PC-9 (cell line): Measurements from ENCODE around the gene COG4. TPM values are rescaled to one million over a fixed set of nuclear protein-coding genes. Genes with fewer than 3 reads are reported as not detected.

Source experiments
- BruUV-seq: library from RNA; stranded (reverse); fragments of 400-500 nt; replicated peaks from 2 replicates; lab custom pipeline; 2021; lab: Mats Ljungman, UMichigan
- CTCF ChIA-PET: fragments of 300-600 bp; sonication (Branson Sonifier 250); formaldehyde crosslinking; loops from one replicate; lab custom pipeline; 2022; ENCODE audit warnings: antibody characterized with exemption; lab: Charles Lee
- POLR2A ChIA-PET: fragments of 300-600 bp; sonication (Branson Sonifier 250); formaldehyde crosslinking; loops from one replicate; lab custom pipeline; 2022; ENCODE audit warnings: antibody characterized with exemption; ENCODE audit not compliant: unreplicated experiment; lab: Charles Lee
- DNase-seq, 2 experiments: peaks; one replicate each; pipeline versions ENCODE4 v3.0.0 to v3.0.0-alpha.2; 2015 to 2022; ENCODE audit warnings: mixed read lengths in 1 of 2
- H2AFZ ChIP-seq: fragments of 200-600 bp; sonication (generic); 2 replicates; pipeline ENCODE4 v1.8.1; 2017; ENCODE audit warnings: antibody characterized with exemption
- H3F3A ChIP-seq: fragments of 200-600 bp; sonication (generic); 2 replicates; pipeline ENCODE4 v1.8.1; 2017; ENCODE audit warnings: antibody characterized with exemption, mild to moderate bottlenecking, low read depth; ENCODE audit not compliant: insufficient read depth
- H3K27ac ChIP-seq: fragments of 200-600 bp; sonication (generic); 2 replicates; pipeline ENCODE4 v1.6.1; 2016; ENCODE audit warnings: mixed run types
- H3K27me3 ChIP-seq: fragments of 200-600 bp; sonication (generic); 2 replicates; pipeline ENCODE4 v1.6.1; 2016; ENCODE audit warnings: low read depth, mixed run types; ENCODE audit not compliant: insufficient read depth
- H3K36me3 ChIP-seq: fragments of 200-600 bp; sonication (generic); 2 replicates; pipeline ENCODE4 v1.6.1; 2016; ENCODE audit warnings: low read depth, mixed run types
- H3K4me1 ChIP-seq: fragments of 200-600 bp; sonication (generic); replicated peaks from 2 replicates; pipeline ENCODE4 v1.6.1; 2016; ENCODE audit warnings: mixed run types; ENCODE audit not compliant: insufficient read depth
- H3K4me2 ChIP-seq: fragments of 200-600 bp; sonication (generic); 2 replicates; pipeline ENCODE4 v1.6.1; 2017; ENCODE audit warnings: mixed run types
- H3K4me3 ChIP-seq: fragments of 200-600 bp; sonication (generic); 2 replicates; pipeline ENCODE4 v1.6.1; 2016; ENCODE audit warnings: mixed run types
- H3K79me2 ChIP-seq: fragments of 200-600 bp; sonication (generic); 2 replicates; pipeline ENCODE4 v1.6.1; 2017; ENCODE audit warnings: low read depth, mixed run types
- H3K9me2 ChIP-seq: fragments of 200-600 bp; sonication (generic); 2 replicates; pipeline ENCODE4 v1.8.1; 2017; ENCODE audit warnings: mild to moderate bottlenecking; ENCODE audit not compliant: insufficient read depth
- H3K9me3 ChIP-seq: fragments of 200-600 bp; sonication (generic); 2 replicates; pipeline ENCODE4 v1.8.1; 2016; ENCODE audit warnings: low read depth; ENCODE audit not compliant: insufficient read depth
- H4K20me1 ChIP-seq: fragments of 200-600 bp; sonication (generic); 2 replicates; pipeline ENCODE4 v1.8.1; 2017; ENCODE audit not compliant: insufficient read depth
- EZH2 ChIP-seq: fragments of 200-600 bp; sonication (generic); IDR thresholded peaks from 2 replicates; pipeline ENCODE4 v1.8.0; 2017; ENCODE audit warnings: antibody characterized with exemption, low read depth
- intact Hi-C: fragments of 100-400 bp; cut with micrococcal nuclease; formaldehyde crosslinking; loops from one replicate; pipeline ENCODE4 v1.10.0; 2022; ENCODE audit not compliant: unreplicated experiment
- total RNA-seq: library from RNA; stranded (reverse); gene quantifications from 2 replicates; pipeline ENCODE4 v1.2.3, GENCODE V29; 2021
- TF ChIP-seq, protein P1 (sequence below): fragments of 200-600 bp; sonication (generic); conservative IDR thresholded peaks from 2 replicates; pipeline ENCODE4 v1.6.1; 2017; ENCODE audit warnings: mixed run types, antibody characterized with exemption, mild to moderate bottlenecking, moderate library complexity

Gene COG4
- total RNA-seq, 1 experiment from 2014 or later: 61.1 TPM

DNA sequence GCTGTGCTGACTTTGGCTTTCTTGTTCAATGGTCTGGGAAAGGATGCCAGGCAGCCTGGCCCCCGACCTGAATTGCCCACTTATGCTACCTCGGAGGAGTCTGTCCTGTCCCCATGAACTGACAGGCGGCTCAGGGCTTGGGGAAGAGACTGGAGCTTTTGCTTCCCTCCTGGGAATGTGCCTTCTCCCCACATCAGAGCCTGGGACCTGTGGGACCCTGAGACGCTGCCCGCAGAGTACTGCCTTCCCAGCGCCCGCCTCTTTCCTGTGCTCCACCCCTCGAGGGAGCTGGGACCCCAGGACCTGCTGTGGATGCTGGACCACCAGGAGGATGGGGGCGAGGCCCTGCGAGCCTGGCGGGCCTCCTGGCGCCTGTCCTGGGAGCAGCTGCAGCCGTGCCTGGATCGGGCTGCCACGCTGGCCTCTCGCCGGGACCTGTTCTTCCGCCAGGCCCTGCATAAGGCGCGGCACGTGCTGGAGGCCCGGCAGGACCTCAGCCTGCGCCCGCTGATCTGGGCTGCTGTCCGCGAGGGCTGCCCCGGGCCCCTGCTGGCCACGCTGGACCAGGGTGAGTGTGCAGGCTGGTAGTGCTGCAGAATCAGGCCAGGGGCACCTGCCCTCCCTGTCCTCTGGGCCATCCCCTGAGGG, 50.4 kb downstream of the COG4 start:
- POLR2A ChIA-PET: no interaction called here

DNA sequence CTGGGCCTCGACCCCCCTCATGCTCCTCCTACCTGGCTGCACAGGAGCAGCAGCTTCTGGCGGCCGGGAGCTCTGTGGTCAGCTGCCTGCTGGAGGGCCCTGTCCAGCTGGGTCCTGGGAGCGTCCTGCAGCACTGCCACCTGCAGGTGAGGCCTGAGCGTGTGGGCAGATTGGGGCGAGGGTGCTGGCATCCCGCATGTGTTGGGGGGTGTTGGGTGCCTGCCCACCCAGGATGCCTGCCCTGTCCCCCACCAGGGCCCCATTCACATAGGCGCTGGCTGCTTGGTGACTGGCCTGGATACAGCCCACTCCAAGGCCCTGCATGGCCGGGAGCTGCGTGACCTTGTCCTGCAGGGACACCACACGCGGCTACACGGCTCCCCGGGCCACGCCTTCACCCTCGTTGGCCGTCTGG, 52.4 kb downstream of the COG4 start:
- H3K4me2 ChIP-seq: no peak overlapping the region
- H3K36me3 ChIP-seq: no peaks in the 10 kb centered on the region
- no TSS peak for BruUV-seq
- intact Hi-C loops: loop anchor here (5.0 kb wide), 1 partner anchor 74 kb away; no protein-coding TSS in a partner anchor
- TF ChIP-seq EZH2: no peak
- TF ChIP-seq, protein P1, sequence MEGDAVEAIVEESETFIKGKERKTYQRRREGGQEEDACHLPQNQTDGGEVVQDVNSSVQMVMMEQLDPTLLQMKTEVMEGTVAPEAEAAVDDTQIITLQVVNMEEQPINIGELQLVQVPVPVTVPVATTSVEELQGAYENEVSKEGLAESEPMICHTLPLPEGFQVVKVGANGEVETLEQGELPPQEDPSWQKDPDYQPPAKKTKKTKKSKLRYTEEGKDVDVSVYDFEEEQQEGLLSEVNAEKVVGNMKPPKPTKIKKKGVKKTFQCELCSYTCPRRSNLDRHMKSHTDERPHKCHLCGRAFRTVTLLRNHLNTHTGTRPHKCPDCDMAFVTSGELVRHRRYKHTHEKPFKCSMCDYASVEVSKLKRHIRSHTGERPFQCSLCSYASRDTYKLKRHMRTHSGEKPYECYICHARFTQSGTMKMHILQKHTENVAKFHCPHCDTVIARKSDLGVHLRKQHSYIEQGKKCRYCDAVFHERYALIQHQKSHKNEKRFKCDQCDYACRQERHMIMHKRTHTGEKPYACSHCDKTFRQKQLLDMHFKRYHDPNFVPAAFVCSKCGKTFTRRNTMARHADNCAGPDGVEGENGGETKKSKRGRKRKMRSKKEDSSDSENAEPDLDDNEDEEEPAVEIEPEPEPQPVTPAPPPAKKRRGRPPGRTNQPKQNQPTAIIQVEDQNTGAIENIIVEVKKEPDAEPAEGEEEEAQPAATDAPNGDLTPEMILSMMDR: peak; percentile 58
- H4K20me1 ChIP-seq: no peaks in the 10 kb centered on the region
- no peaks in the 10 kb centered on the region for H3K27me3 ChIP-seq
- CTCF ChIA-PET: interaction anchor here (0.6 kb wide), 1 partner anchor 101 kb away, joined by 4 read pairs; no protein-coding TSS in a partner anchor
- H3K4me1 ChIP-seq: peaks cover 12% of the 10 kb centered on the region
- no peak overlapping the region for H3K4me3 ChIP-seq
- no peaks in the 10 kb centered on the region for H3K9me3 ChIP-seq
- H3K9me2 ChIP-seq: no peaks in the 10 kb centered on the region
- POLR2A ChIA-PET: interaction anchor here (0.6 kb wide), 1 partner anchor 89 kb away, joined by 8 read pairs; no protein-coding TSS in a partner anchor
- no peak overlapping the region for H3K27ac ChIP-seq
- no peaks in the 10 kb centered on the region for H3K79me2 ChIP-seq
- H3F3A ChIP-seq: peaks cover 3% of the 10 kb centered on the region; the same call in 1 of the 2 replicates
- DNase-seq: peak in 1 of 2 experiments; percentile 37
- H2AFZ ChIP-seq: no peak overlapping the region

More for the DNA sequence above, 50.4 kb downstream of the COG4 start:
- CTCF ChIA-PET: interaction anchor here (0.5 kb wide), 1 partner anchor 180 kb away, joined by 12 read pairs; no protein-coding TSS in a partner anchor
- no peaks in the 10 kb centered on the region for H3K36me3 ChIP-seq
- peaks cover 30% of the 10 kb centered on the region for H3K4me1 ChIP-seq
- no peak for DNase-seq
- no peaks in the 10 kb centered on the region for H3K79me2 ChIP-seq
- no peak overlapping the region for H3K4me3 ChIP-seq
- no peak overlapping the region for H3K27ac ChIP-seq
- no TSS peak for BruUV-seq
- no peaks in the 10 kb centered on the region for H3K9me2 ChIP-seq
- no peak overlapping the region for H2AFZ ChIP-seq
- no peaks in the 10 kb centered on the region for H4K20me1 ChIP-seq
- intact Hi-C loops: loop anchor here (5.0 kb wide), 1 partner anchor 76 kb away; no protein-coding TSS in a partner anchor
- no peaks in the 10 kb centered on the region for H3K9me3 ChIP-seq
- TF ChIP-seq, protein P1: no peak
- no peak for TF ChIP-seq EZH2
- no peaks in the 10 kb centered on the region for H3K27me3 ChIP-seq
- H3F3A ChIP-seq: peaks cover 17% of the 10 kb centered on the region
- H3K4me2 ChIP-seq: no peak overlapping the region

DNA sequence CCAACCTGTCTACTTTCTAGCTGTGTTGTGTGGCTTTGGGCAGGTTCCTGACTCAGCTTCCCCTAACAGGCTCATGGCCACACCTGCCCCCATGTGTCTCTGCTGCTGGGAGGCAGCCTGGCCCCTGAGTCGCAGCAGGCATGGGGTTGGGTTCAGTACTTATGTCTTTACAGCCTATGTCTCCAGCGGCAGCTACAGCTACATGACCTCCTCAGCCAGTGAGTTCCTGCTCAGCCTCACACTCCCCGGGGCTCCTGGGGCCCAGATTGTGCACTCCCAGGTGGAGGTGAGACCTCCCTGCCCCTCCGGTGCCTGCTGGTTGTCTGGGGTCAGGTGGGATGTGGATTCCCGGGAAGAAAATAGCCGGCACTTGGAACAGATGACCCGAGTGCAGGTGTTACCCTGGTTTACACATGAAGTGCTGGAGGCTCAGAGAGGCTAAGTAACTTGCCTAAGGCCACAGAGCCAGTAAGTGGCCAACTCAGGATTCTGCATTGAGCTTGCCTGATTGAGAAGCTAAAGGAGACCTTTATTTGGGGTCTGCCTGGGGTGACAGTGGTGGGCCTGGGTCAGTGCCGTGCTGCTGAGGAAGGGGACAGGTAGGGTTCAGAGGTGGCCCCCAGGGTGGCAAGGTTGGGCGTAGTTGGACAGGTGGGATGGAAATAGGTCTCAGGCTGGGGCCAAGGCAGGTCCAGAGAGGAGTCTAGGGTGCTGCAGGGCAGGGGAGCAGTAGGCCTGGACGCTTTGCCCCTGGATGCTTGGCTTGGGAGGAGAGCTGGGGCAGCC, 53.0 kb downstream of the COG4 start:
- ChIA-PET POLR2A (no interaction called here), CTCF (interaction anchor here (0.6 kb wide), 1 partner anchor 101 kb away, joined by 4 read pairs; no protein-coding TSS in a partner anchor)
- no peaks in the 10 kb centered on the region for H3K27me3 ChIP-seq
- H3K4me3 ChIP-seq: no peak overlapping the region
- TF ChIP-seq EZH2: no peak
- TF ChIP-seq, protein P1: no peak
- H3K9me3 ChIP-seq: no peaks in the 10 kb centered on the region
- no peaks in the 10 kb centered on the region for H3K9me2 ChIP-seq
- no peak overlapping the region for H2AFZ ChIP-seq
- intact Hi-C loops: loop anchor here (5.0 kb wide), 1 partner anchor 73 kb away; no protein-coding TSS in a partner anchor
- no peaks in the 10 kb centered on the region for H3F3A ChIP-seq
- H3K27ac ChIP-seq: no peak overlapping the region
- H4K20me1 ChIP-seq: no peaks in the 10 kb centered on the region
- H3K4me2 ChIP-seq: no peak overlapping the region
- H3K4me1 ChIP-seq: peaks cover 6% of the 10 kb centered on the region; the same call in 1 of the 2 replicates
- BruUV-seq: no TSS peak
- no peaks in the 10 kb centered on the region for H3K79me2 ChIP-seq
- H3K36me3 ChIP-seq: no peaks in the 10 kb centered on the region
- no peak for DNase-seq
